ENCODE measurements around the gene ACD.

ACD gene

GRCh38 chr16:67676516-67676915 lies 16.5 kb upstream of the ACD start:
- no peak for DNase-seq (ENCODE audit: insufficient read length, low spot score)
- no peak for FAIRE-seq

GRCh38 chr16:67675999-67676398 lies 15.9 kb upstream of the ACD start:
- FAIRE-seq, result no peak

GRCh38 chr16:67675579-67675935 lies 15.5 kb upstream of the ACD start:
- DNase-seq (ENCODE audit: insufficient read length, low spot score) (no peak), FAIRE-seq (no peak)

More at GRCh38 chr16:67675999-67676398, 15.9 kb upstream of the ACD start:
- DNase-seq (ENCODE audit: insufficient read length, low spot score), result no peak

- DNase-seq (ENCODE audit: insufficient read length, low spot score), result no peak
- FAIRE-seq, result no peak
These were observed 15.0 kb upstream of the ACD start for GRCh38 chr16:67674851-67675578.

GRCh38 chr16:67673712-67674580 lies 13.9 kb upstream of the ACD start:
- FAIRE-seq (no peak), DNase-seq (ENCODE audit: insufficient read length, low spot score) (no peak)

- FAIRE-seq, result peak; percentile 83
- no peak for DNase-seq (ENCODE audit: insufficient read length, low spot score)
These were observed 12.9 kb upstream of the ACD start for GRCh38 chr16:67672739-67673662.

GRCh38 chr16:67672306-67672705 lies 12.2 kb upstream of the ACD start:
- FAIRE-seq (no peak), DNase-seq (ENCODE audit: insufficient read length, low spot score) (no peak)

- FAIRE-seq (no peak), DNase-seq (ENCODE audit: insufficient read length, low spot score) (no peak)
These were observed 9.5 kb upstream of the ACD start for GRCh38 chr16:67669499-67670101.

- FAIRE-seq (no peak), DNase-seq (ENCODE audit: insufficient read length, low spot score) (no peak)
These were observed 8.6 kb upstream of the ACD start for GRCh38 chr16:67668495-67669157.

GRCh38 chr16:67667817-67668494 lies 7.9 kb upstream of the ACD start:
- FAIRE-seq (peak; percentile 93), DNase-seq (ENCODE audit: insufficient read length, low spot score) (peak; percentile 95)

GRCh38 chr16:67667453-67667816 lies 7.4 kb upstream of the ACD start:
- DNase-seq (ENCODE audit: insufficient read length, low spot score) (no peak), FAIRE-seq (no peak)

GRCh38 chr16:67666559-67667452 lies 6.7 kb upstream of the ACD start, which contains the start of the genes C16orf86 and ENKD1:
TSS of gene C16orf86 (plus strand) at chr16:67666814. CDS start at chr16:67666971, 157 bp downstream.
TSS of gene ENKD1 (minus strand) at chr16:67666750. CDS start at chr16:67666442, 308 bp downstream.
- DNase-seq (ENCODE audit: insufficient read length, low spot score), result peak; percentile 93
- FAIRE-seq, result peak; percentile 70

- DNase-seq (ENCODE audit: insufficient read length, low spot score) (no peak), FAIRE-seq (peak; percentile 18)
These were observed 6.0 kb upstream of the ACD start for GRCh38 chr16:67666032-67666551.

GRCh38 chr16:67665598-67665997 lies 5.5 kb upstream of the ACD start:
- DNase-seq (ENCODE audit: insufficient read length, low spot score) (no peak), FAIRE-seq (peak; percentile 23)

- no peak for FAIRE-seq
These were observed 4.8 kb upstream of the ACD start for GRCh38 chr16:67664871-67665270.

GRCh38 chr16:67664258-67664657 lies 4.2 kb upstream of the ACD start:
- FAIRE-seq, result no peak

More at GRCh38 chr16:67664871-67665270, 4.8 kb upstream of the ACD start:
- no peak for DNase-seq (ENCODE audit: insufficient read length, low spot score)

GRCh38 chr16:67663877-67664222 lies 3.8 kb upstream of the ACD start:
- FAIRE-seq (no peak), DNase-seq (ENCODE audit: insufficient read length, low spot score) (no peak)

More at GRCh38 chr16:67664258-67664657, 4.2 kb upstream of the ACD start:
- no peak for DNase-seq (ENCODE audit: insufficient read length, low spot score)
